ENCODE results near the gene ABCC1.
A peak's percentile ranks its signal among the peaks of the same experiment; 100 is the strongest.
"Not testable (repeated sequence)": the region's sequence is repeated elsewhere in the genome, so short reads cannot be mapped to it uniquely, and the experiment has no call there.

ABCC1 gene

GRCh38 chr16:15946257-15947044, 3.0 kb upstream of the ABCC1 start:
- no peak for DNase-seq (ENCODE audit: low spot score)

GRCh38 chr16:15947983-15948509, 1.4 kb upstream of the ABCC1 start:
- no peak for DNase-seq (ENCODE audit: low spot score)

DNA sequence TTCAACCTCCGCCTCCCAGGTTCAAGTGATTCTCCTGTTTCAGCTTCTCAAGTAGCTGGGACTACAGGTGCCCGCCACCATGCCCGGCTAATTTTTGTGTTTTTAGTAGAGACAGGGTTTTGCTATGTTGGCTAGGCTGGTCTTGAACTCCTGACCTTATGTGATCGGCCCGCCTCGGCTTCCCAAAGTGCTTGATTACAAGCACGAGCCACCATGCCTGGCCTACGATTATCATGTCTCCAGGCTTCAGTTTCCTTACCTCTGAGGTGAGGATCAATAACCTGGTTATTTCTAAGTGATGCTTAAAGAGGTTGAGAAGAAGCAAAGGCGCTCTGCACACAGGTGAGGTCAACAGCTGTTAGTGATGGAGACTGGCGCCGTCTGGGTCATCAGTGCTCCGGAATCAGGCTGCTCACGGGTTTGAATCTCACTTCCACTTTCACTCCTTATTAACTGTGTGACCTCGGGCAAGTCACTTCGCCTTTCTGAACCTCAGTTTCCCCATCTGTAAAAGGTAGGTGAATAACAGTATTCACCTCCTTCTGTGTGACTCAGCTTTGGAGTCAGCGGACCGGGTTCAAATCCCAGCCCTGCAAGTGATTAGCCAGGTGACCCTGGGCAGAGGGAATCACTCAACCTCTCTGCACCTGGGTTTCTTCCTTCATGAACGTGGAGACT, 745 bp upstream of the ABCC1 start:
- peak; percentile 31 for DNase-seq (ENCODE audit: low spot score)

- peak; percentile 43 for DNase-seq (ENCODE audit: low spot score)
These were observed 892 bp downstream of the ABCC1 start for GRCh38 chr16:15950161-15950854.

DNA sequence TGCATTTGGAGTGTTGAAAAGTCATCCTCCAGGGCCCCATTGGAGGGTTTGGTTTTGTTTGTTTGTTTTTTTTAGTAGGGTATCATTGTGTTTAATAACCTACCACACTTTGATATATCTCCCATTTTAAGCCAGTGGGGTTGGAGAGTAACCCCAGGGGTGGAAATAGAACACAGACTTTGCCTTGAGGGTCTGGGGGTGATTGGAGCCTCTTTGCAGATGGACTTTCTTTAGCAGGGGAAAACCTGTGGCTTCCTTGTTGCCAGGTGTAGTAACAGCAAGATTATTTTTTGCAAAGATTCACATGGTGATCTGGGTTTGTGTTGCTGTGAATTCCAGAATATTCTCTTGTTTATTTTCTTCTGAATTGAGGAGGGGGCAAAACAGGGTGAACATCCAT, 1.5 kb downstream of the ABCC1 start:
- DNase-seq (ENCODE audit: low spot score) = no peak

- no peak for DNase-seq (ENCODE audit: low spot score)
These were observed 2.4 kb downstream of the ABCC1 start for GRCh38 chr16:15951852-15952251.

GRCh38 chr16:15952265-15952711, 2.9 kb downstream of the ABCC1 start:
- DNase-seq (ENCODE audit: low spot score) = no peak

DNA sequence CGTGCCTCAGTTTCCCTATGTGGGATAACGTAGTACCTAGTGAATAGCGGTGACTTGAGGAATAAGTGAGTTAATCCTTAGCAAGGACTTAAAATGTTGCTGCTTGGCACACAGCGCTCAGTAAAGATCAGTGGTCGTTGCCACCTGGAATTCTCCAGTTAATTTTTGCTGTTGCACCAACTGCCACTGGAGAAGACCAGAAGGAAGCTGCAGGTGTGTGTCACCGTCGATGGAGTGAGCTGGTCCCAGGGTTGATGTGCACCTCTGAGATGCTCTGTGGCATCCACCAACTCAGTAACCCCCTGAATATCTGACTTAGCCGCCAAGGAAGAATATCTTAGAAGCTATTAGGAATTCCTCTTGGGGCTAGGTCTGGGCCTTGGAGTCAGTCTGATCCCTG, 4.1 kb downstream of the ABCC1 start:
- no peak for DNase-seq (ENCODE audit: low spot score)

GRCh38 chr16:15953929-15954813, 4.8 kb downstream of the ABCC1 start:
- no peak for DNase-seq (ENCODE audit: low spot score)

DNA sequence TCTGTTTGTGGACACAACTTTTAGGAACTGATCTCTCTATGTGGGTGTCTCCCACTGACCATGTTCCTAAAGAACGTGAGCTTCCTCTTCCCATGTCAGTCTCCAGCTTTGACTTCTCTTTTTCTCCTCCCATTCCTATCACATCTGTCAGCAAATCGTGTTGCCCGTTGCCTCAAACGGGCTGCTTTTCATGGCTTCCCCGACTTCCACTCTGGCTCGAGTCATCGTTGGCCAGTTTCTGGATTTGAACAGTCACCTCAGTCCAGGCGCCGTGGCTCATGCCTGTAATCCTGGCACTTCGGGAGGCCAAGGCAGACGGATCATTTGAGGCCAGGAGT, 5.4 kb downstream of the ABCC1 start:
- no peak for DNase-seq (ENCODE audit: low spot score)

- DNase-seq (ENCODE audit: low spot score) = no peak
These were observed 6.0 kb downstream of the ABCC1 start for GRCh38 chr16:15955425-15955824.

DNA sequence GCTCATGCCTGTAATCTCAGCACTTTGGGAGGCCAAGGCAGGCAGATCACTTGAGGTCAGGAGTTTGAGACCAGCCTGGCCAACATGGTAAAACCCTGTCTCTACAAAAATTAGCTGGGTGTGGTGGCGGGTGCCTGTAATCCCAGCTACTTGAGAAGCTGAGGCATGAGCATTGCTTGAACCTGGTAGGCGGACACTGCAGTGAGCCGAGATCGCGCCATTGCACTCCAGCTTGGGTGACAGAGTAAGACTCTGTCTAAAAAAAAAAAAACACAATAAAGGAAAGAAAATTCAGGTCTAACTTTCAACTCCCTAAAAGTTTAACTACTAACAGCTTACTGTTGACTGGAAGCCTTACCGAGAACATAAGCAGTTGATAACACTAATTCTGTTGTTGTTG, 6.7 kb downstream of the ABCC1 start:
- DNase-seq (ENCODE audit: low spot score) = not testable (repeated sequence)

GRCh38 chr16:15958703-15959348, 9.4 kb downstream of the ABCC1 start:
- DNase-seq (ENCODE audit: low spot score) = no peak

DNA sequence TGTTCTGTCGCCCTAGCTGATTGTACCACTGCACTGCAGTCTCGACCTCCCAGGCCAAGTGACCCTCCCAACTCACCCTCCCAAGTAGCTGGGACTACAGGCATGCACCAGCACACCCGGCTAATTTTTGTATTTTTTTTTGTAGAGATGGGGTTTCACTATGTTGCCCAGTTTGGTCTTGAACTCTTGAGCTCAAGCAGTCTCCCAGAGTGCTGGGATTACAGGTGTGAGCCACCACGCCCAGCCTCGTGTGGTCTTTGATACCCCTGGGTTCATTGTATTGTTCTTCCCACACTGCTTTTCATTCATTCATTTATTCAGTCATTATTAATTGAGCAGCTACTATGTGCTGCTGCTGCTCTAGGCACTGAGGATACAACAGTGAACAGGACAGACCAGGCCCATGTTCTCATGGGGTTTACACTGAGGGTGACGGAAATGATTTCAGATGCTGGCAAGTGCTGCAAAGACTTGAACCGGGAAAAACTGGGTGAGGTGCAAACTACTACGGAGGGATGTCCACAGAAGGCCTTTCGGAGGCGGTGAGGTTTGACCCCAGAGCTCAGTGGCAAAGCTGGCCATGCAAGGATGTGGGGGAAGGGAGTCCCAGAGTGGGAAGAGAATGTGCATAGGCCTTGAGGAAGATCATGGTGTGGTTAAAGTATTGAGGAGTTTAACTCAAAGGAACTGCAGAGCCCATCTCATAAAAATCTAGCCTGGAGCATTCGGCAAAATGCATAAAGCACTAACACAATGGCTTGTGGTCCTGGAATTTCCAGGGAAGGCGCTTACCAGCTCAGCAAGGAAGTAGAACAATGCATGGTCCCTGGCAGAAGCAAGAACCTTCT, 10.9 kb downstream of the ABCC1 start:
- DNase-seq (ENCODE audit: low spot score) = no peak

DNA sequence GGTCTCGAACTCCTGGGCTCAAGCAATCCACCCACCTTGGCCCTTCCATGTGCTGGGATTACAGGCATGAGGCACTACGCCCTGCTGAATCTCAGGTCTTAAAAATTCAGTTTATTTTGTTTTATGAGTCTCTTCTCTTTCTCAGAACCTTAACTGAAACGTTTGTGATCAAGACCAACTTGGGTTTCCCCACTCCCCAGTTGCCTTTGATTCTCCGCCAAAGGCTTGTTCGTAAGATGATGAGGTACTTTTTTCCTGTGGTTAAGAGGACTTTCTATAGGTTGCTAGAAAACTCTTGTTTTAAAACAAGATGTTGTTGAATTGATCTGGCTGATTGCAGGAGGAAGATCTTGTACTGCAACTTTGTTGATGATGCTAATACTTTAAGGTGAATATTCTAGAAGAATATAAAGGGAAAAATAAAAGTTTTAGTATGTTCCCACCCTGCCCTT, 11.7 kb downstream of the ABCC1 start:
- no peak for DNase-seq (ENCODE audit: low spot score)

DNA sequence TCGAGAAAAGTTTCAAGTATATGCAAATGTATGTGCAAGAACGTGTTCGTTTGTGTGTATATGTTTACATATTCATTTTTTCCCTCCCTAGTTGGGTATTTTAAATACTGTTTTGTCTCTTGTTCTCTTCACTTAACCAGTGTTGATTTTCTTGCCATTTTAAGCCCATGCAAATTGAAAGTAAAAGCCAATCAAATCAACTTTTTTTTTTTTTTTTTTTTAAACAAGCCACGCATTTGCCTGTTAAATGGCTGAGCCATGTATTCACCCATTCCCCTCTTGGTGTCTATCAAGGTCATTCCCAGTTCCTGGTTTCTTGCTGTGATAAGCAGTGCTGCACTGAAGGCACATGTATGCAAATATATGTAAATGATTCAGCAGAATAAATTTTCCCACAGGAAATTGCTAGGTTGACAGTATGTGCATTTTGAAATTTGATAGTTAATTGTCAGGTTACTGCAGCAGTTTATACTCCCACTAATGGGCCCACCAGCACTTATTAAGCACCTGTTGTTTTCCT, 12.2 kb downstream of the ABCC1 start:
- no peak for DNase-seq (ENCODE audit: low spot score)

GRCh38 chr16:15963307-15963910, 14.0 kb downstream of the ABCC1 start:
- no peak for DNase-seq (ENCODE audit: low spot score)

DNA sequence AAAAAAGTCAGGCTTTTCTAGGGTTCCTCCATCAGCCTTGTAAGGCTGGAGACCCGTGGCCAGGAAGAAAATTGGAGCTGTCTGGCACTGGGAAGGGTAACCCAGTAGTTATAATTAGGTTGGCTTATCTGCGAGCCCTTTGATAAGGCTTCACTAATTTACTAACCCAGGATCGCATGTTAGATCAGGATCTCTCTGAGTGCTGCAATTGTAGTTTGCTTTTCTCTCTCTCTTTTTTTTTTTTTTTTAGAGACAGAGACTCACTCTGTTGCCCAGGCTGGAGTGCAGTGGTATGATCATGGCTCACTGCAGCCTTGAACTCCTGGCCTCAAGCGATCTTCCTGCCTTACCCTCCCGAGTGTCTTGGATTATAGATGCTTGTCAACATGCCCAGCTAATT, 17.0 kb downstream of the ABCC1 start:
- no peak for DNase-seq (ENCODE audit: low spot score)

- no peak for DNase-seq (ENCODE audit: low spot score)
These were observed 17.6 kb downstream of the ABCC1 start for GRCh38 chr16:15966836-15967546.
